Esophagus (tissue), 2 donors: Measurements from ENCODE around the gene REEP6. TPM values are rescaled to one million over a fixed set of nuclear protein-coding genes. Genes with fewer than 3 reads are reported as not detected.

Experiments
- H3K27ac ChIP-seq, 2 donors: one replicate each; pipeline ENCODE4 v1.5.1; 2013; ENCODE audit warnings: low read depth in 2 of 2, mild to moderate bottlenecking in 2 of 2, inconsistent platforms in 1 of 2, low read length in 1 of 2, moderate library complexity in 1 of 2
- H3K27me3 ChIP-seq, 2 donors: one replicate each; pipeline ENCODE4 v1.6.1; 2013; ENCODE audit warnings: low read length in 2 of 2, control low read depth in 1 of 2, mild to moderate bottlenecking in 1 of 2; ENCODE audit not compliant: insufficient read depth in 2 of 2, control insufficient read depth in 1 of 2
- H3K36me3 ChIP-seq, 2 donors: one replicate each; pipeline ENCODE4 v1.6.1; 2013; ENCODE audit warnings: low read length in 1 of 2; ENCODE audit not compliant: control insufficient read depth in 2 of 2, insufficient read depth in 2 of 2
- H3K4me1 ChIP-seq, 2 donors: one replicate each; pipeline ENCODE4 v1.6.1; 2013; ENCODE audit warnings: low read length in 1 of 2; ENCODE audit not compliant: control insufficient read depth in 2 of 2, insufficient read depth in 2 of 2
- H3K4me3 ChIP-seq, 2 donors: one replicate each; pipeline ENCODE4 v1.5.1; 2013; ENCODE audit warnings: low read length in 2 of 2, mild to moderate bottlenecking in 2 of 2, low read depth in 1 of 2, moderate library complexity in 1 of 2
- H3K9me3 ChIP-seq, 2 donors: one replicate each; pipeline ENCODE4 v1.6.1; 2013; ENCODE audit warnings: mild to moderate bottlenecking in 2 of 2, low read depth in 1 of 2, low read length in 1 of 2, moderate library complexity in 1 of 2; ENCODE audit not compliant: control insufficient read depth in 2 of 2, insufficient read depth in 1 of 2
- WGBS, 2 donors: extraction: QIAGEN DNeasy Blood & Tissue Kit; methylation state at CpG; one replicate each; pipeline ENCODE4 v1.1.7; 2013; 5-methylcytosine and 5-hydroxymethylcytosine counted together
- polyA plus RNA-seq, 2 donors: library from polyadenylated mRNA; stranded (reverse); fragments of 200-250 nt; gene quantifications; one replicate each; pipeline ENCODE4 v1.2.3, GENCODE V29; 2013
- donor health status: healthy with polysubstance abuse.
- donor health status: Bipolar disorder and iron deficiency.

The REEP6 gene
- polyA plus RNA-seq, 2 donors: 10.1 to 14.4 TPM

DNA sequence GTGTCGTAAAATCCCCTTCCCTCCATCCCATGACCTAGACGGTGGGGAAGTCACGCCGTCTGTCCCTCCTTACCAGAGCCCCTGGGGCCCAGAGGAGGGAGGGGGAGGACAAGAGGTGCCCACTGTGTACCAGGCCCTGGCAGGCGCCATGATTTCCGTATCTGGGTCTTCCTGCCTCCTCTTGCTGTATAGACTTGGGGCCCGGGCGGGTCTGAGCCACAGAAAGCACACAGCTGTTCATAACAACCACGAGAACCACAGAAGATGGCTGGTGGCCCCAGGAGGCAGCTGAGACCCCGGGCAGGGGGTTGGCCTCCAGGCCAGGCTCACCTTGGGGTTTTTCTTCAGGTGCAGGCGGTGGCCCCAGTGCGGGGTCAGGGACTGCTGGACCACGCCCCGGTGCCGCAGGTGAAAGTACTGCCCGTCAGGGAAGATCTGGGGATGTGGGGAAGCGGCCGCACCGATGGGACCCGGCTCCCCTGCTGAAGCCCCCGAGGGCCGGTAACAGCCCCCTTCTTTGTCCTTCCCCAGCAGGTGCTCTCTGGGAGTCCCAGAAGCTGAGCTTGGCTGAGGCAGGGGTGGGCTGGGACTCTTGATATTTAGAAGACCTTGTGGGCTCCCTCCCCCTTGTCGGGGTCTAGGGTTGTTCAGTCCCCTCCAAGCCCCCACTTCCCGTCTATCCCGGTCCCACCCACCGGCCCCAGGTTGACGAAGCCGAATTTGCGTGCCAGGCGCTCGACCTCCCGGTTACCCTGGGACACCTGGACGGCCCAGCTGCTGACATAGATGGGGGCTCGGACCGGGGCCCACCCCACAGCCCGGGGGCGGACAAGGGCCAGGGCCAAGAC lies 1.3 kb upstream of the REEP6 start:
- peak overlapping the region; percentile 42 to 55 for H3K4me3 ChIP-seq
- peak overlapping the region; percentile 83 to 87 for H3K27ac ChIP-seq
- H3K4me1 ChIP-seq: peaks cover 0 to 5% of the 10 kb centered on the region in 2 donors
- no peaks in the 10 kb centered on the region for H3K36me3 ChIP-seq
- no peaks in the 10 kb centered on the region for H3K9me3 ChIP-seq
- WGBS, 2 donors: 21 to 24% methylated on average over 36 to 37 of the region's 37 CpGs
- H3K27me3 ChIP-seq: no peaks in the 10 kb centered on the region

DNA sequence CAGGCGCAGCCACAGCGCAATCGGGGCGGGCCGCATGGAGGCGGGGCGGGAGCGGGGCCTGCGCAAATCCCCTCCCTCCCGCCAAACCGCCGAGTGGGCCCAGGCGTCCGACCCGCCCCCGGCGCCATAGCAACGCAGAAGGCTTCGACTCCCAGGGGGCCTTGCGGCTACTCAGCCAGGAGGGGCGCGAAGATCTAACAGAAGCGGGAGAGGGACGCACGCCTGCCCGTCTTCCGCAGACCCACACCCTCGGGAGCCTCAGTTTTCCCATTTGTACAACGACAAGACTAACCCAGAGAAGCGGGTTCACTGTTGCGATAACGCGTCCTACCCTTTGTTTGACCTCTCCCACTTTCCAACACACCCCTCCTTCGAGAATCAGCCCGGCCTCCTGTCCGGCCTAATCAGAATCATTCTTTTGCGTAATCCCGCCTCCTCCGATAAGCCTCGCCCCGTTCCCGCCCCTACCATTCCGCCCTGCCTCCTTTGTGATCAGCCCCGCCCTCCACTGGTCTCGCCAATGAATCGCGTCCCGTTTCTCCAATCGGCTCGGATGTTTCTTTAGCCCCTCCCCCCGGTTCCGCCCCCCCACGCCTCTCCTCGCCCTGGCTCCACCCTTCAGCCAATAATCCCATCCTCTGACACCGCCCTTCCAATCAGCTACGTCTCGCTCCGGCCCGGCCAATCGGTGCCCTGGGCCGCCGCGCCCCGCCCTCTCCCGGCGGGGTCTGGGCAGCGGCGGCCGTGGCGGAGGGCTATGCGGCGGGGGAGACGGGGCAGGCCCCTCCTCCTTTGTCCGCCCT lies 469 bp upstream of the REEP6 start, which contains the start of gene PCSK4:
PCSK4 (minus strand) TSS at position 40 of the 803 bp plus-strand sequence; CDS start at position 36, 4 bp downstream.
- H3K36me3 ChIP-seq: no peaks in the 10 kb centered on the region
- peak within 1 kb of the TSS; percentile 83 to 87 for H3K27ac ChIP-seq
- H3K27me3 ChIP-seq: no peaks in the 10 kb centered on the region
- peak within 1 kb of the TSS; percentile 49 to 71 for H3K4me3 ChIP-seq
- H3K9me3 ChIP-seq: no peaks in the 10 kb centered on the region
- H3K4me1 ChIP-seq: peaks cover 0 to 5% of the 10 kb centered on the region in 2 donors
- 1% methylated on average over 70 to 74 of the region's 74 CpGs for WGBS, 2 donors

DNA sequence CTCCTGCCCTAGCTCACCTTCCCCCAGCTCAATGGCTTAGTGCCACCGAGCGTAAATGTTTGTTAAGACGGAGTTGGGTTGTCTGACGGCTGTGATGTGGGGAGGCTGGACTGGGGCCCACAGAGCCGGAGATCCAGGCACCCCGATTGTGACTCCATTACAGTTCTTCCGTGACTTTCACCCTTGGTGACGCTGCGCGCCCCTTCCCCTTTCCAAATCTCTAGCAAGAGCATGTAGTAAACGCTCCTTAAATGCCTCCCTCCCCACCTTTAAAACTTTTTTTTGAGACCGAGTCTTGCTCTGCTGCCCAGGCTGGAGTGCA lies 829 bp downstream of the REEP6 start:
- Histone ChIP-seq H3K27me3 (no peaks in the 10 kb centered on the region), H3K4me1 (peaks cover 2 to 14% of the 10 kb centered on the region in 2 donors), H3K9me3 (no peaks in the 10 kb centered on the region), H3K4me3 (peak overlapping the region in 1 of 2 donors; percentile 49), H3K27ac (no peak overlapping the region), H3K36me3 (no peaks in the 10 kb centered on the region)
- 41 to 44% methylated on average over 12 of the region's 12 CpGs for WGBS, 2 donors

DNA sequence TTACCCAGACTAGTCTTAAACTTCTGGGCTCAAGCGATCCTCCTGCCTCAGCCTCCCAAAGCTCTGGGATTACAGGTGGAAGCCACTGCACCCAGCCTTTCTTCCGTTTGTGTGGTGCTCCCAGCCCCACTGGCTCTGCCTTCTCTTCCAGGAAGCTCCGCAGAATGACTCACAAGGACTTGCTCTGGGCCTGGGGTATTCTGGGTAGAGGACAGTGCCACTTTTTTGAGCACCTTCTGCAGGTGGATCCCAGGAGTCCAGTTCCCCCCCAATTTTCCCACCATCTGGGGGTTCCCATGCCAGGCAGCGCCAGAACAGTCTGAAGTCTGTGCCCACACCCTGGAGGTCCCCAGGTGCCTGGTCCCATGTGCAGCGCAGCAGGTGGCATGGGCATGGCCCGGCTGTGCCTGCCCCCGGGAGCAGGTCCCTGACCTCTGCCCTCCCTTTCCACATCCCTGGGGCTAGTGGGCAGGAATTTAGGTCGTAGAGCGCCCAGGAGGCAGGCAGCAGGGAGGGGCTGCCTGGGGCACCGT lies 1.6 kb downstream of the REEP6 start:
- Histone ChIP-seq H3K36me3 (no peaks in the 10 kb centered on the region), H3K4me1 (peaks cover 2 to 14% of the 10 kb centered on the region in 2 donors), H3K9me3 (no peaks in the 10 kb centered on the region), H3K4me3 (no peak overlapping the region), H3K27me3 (no peaks in the 10 kb centered on the region), H3K27ac (no peak overlapping the region)
- WGBS, 2 donors: 63 to 72% methylated on average over 10 of the region's 10 CpGs

DNA sequence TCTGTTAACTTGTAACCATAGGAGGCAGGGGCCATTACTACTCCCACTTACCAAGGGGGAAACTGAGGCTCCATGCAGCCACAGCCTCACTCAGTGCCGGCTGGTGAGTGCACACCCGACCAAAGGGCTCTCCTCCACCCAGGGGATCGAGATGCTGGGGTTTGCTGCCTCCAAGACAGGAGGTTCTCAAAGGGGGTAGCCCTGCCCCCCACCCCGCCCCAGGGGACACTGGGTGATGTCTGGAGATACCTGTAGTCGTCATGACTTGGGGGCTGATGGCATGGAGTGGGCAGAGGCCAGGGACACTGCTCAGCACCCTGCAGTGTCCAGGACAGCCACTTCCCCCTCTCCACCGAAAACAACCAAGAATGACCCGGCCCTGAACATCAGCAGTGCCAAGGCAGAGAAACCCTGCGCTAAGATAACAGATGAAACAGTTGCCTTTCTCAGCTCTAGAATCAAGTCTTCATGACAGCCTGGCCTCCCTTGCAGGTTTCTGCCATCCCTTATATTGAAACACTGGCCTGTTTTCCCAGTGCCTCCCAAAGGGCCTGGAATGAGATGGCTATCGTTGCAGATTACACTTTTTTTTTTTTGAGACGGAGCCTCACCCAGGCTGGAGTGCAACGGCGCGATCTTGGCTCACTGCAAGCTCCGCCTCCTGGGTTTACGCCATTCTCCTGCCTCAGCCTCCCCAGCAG lies 3.3 kb downstream of the REEP6 start:
- Histone ChIP-seq H3K4me1 (peaks cover 2 to 14% of the 10 kb centered on the region in 2 donors), H3K27me3 (no peaks in the 10 kb centered on the region), H3K36me3 (no peaks in the 10 kb centered on the region), H3K27ac (no peak overlapping the region), H3K4me3 (no peak overlapping the region), H3K9me3 (no peaks in the 10 kb centered on the region)
- WGBS, 2 donors: 63 to 67% methylated on average over 15 of the region's 15 CpGs

- no peak overlapping the region for H3K27ac ChIP-seq
- H3K27me3 ChIP-seq: no peaks in the 10 kb centered on the region
- H3K9me3 ChIP-seq: no peaks in the 10 kb centered on the region
- no peaks in the 10 kb centered on the region for H3K36me3 ChIP-seq
- peaks cover 2 to 9% of the 10 kb centered on the region in 2 donors for H3K4me1 ChIP-seq
- no peak overlapping the region for H3K4me3 ChIP-seq
- WGBS, 2 donors: 85 to 89% methylated on average over 37 of the region's 37 CpGs
Observed at GRCh38 chr19:1495051-1495798, 4.2 kb downstream of the REEP6 start.

GRCh38 chr19:1495799-1496713 lies 5.1 kb downstream of the REEP6 start:
- Histone ChIP-seq H3K36me3 (no peaks in the 10 kb centered on the region), H3K27me3 (no peaks in the 10 kb centered on the region), H3K9me3 (no peaks in the 10 kb centered on the region), H3K27ac (no peak overlapping the region), H3K4me3 (peak overlapping the region in 1 of 2 donors; percentile 5), H3K4me1 (peaks cover 2 to 9% of the 10 kb centered on the region in 2 donors)
- WGBS, 2 donors: 49 to 57% methylated on average over 40 of the region's 40 CpGs
